GM21717 (cell line): Measurements from ENCODE around the gene MTMR2.
"Not testable (repeated sequence)": the region's sequence is repeated elsewhere in the genome, so short reads cannot be mapped to it uniquely, and the experiment has no call there.

Experiments used
- ATAC-seq: cut with Tn5 transposase; IDR thresholded peaks from one replicate; pipeline ENCODE4 v1.9.1; 2021; ENCODE audit warnings: mild to moderate bottlenecking, moderate library complexity; ENCODE audit not compliant: unreplicated experiment

The MTMR2 gene

GRCh38 chr11:95829580-95830259 lies 94.2 kb downstream of the MTMR2 start:
- no peak for ATAC-seq

- no peak for ATAC-seq
Measured at GRCh38 chr11:95827696-95828095, 96.2 kb downstream of the MTMR2 start.

GRCh38 chr11:95821640-95822039 lies 102.3 kb downstream of the MTMR2 start:
- ATAC-seq: no peak

- no peak for ATAC-seq
Measured at GRCh38 chr11:95816037-95816436, 107.9 kb downstream of the MTMR2 start.

- ATAC-seq: not testable (repeated sequence)
Measured at GRCh38 chr11:95811052-95811451, 112.9 kb downstream of the MTMR2 start.

- not testable (repeated sequence) for ATAC-seq
Measured at GRCh38 chr11:95806464-95806863, 117.4 kb downstream of the MTMR2 start.

GRCh38 chr11:95805869-95806268 lies 118.0 kb downstream of the MTMR2 start:
- ATAC-seq: no peak

- no peak for ATAC-seq
Measured at GRCh38 chr11:95803973-95804372, 119.9 kb downstream of the MTMR2 start.

- ATAC-seq: no peak
Measured at GRCh38 chr11:95802806-95803205, 121.1 kb downstream of the MTMR2 start.

GRCh38 chr11:95800438-95800837 lies 123.5 kb downstream of the MTMR2 start:
- ATAC-seq: no peak

- ATAC-seq: no peak
Measured at GRCh38 chr11:95799546-95799945, 124.4 kb downstream of the MTMR2 start.

- no peak for ATAC-seq
Measured at GRCh38 chr11:95796501-95796900, 127.4 kb downstream of the MTMR2 start.

- ATAC-seq: no peak
Measured at GRCh38 chr11:95795627-95796295, 128.1 kb downstream of the MTMR2 start.

GRCh38 chr11:95794086-95794485 lies 129.8 kb downstream of the MTMR2 start:
- ATAC-seq: no peak

GRCh38 chr11:95793116-95793515 lies 130.8 kb downstream of the MTMR2 start:
- no peak for ATAC-seq

GRCh38 chr11:95792700-95793099 lies 131.2 kb downstream of the MTMR2 start:
- no peak for ATAC-seq

- ATAC-seq: no peak
Measured at GRCh38 chr11:95792200-95792599, 131.7 kb downstream of the MTMR2 start.

GRCh38 chr11:95791709-95792033 lies 132.2 kb downstream of the MTMR2 start:
- no peak for ATAC-seq

- ATAC-seq: peak; percentile 8
Measured at GRCh38 chr11:95790933-95791708, 132.8 kb downstream of the MTMR2 start.

- peak; percentile 74 for ATAC-seq
Measured at GRCh38 chr11:95790123-95790932, 133.6 kb downstream of the MTMR2 start, which contains the start of gene CEP57. Gene CEP57 (plus strand): TSS chr11:95790498. CDS start chr11:95790699, 201 bp downstream.

- ATAC-seq: peak; percentile 78
Measured at GRCh38 chr11:95789506-95790122, 134.3 kb downstream of the MTMR2 start, which contains the start of gene FAM76B. Gene FAM76B (minus strand): TSS chr11:95789782. CDS start chr11:95789478, 304 bp downstream.
